NCI-H69 (cell line): ENCODE measurements around the gene HUS1.
A peak's percentile ranks its signal among the peaks of the same experiment; 100 is the strongest.
"Not testable (repeated sequence)": the region's sequence is repeated elsewhere in the genome, so short reads cannot be mapped to it uniquely, and the experiment has no call there.

Source experiments
- DNase-seq: peaks from one replicate; lab custom pipeline; 2025; lab: John Stamatoyannopoulos, UW

HUS1 gene

DNA sequence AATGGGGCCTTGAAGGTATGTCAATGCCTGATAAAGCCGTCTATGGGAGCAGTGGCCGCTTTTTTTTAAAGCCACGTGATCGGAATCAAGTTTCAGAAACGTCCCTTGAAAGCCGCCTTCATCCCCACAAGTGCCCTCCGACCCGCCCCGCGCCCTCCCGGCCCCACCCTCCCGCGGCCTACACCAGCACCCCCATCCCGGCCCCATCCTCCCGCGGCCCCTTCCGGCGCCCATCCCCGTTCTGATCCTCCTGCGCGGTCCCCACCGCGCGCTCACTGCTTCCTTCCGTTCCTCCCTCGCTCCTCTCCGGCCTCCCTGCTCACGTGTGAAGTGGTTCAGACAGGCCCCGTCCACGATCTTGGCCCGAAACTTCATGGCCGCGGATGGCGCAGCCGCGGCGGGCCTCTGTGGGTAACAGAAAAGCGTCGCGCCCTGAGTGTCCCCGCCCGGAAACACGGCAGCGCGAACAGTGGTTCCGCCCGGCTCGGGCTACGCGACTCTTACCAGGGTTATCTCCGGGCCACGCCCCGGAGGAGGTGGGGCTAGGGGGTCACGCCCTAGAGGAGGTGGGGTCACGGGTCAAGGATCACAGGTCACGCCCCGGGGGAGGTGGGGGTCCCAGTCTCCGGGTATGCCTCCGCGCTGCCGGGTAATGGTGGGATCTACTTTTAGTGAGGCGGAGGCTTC lies at the start of gene HUS1:
Gene HUS1, minus strand, starts transcription at position 471 of the 687 bp plus-strand sequence. Its CDS starts 96 bp downstream, at position 375.
- peak; percentile 94 for DNase-seq

DNA sequence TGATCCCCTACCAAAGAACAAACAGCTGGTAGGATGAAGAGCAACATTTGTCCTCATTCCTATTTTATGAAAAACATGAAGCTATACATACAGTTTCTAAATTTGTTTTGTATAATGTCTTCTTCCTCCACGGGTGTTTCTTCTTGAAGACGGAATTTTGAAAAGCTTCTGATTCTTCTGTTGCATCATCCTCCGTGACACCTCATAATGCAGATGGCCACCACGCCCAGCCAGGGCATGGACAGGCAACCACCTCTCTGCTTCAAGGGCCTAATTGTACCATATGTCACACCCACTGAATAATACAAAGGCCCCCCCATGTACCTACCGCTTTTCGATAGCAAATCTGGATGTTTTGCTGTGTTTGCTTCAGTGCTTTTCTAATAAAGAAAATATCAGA lies 49.5 kb upstream of the HUS1 start, which contains the start of gene SUN3:
Gene SUN3, minus strand, starts transcription at position 170 of the 400 bp plus-strand sequence. Its CDS starts 169 bp downstream, at position 1.
- DNase-seq = peak; percentile 75

DNA sequence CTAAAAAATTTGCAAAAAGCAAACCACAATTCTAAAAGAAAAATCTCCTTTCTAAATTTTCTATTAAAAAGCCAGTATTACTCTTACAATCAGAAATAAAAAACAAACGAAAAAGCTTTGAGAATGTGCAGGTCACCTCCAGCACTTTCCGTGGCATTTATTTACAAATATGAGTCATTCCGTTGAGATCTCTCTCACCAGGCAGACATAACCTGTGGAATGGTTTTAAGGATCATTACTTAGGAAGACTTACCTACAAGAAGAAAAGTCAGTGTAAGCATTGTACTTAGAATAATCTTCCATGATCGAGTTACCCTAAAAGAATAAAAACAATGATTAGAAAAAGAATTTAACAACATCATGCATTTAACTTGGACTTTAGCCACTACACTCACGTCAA lies 46.2 kb upstream of the HUS1 start:
- DNase-seq = no peak

DNA sequence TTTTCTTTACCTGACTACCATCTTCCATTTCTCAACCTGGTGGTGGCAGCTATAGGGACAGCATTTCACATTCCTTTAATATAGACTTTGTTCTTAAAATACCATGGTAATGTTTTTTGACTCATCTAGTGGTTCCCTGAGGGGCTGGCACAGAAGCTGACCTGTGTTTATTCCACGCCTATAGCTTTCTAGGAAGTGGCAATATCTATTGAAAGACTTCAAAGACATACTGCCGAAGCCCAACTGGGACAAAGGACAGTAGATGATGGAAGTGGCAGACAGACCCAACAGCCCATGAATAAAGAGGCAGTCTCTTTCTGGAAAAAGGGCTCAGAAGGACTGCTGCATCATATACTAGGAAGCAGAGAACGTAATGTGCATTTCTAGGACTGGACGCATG lies 38.3 kb upstream of the HUS1 start:
- DNase-seq = no peak

DNA sequence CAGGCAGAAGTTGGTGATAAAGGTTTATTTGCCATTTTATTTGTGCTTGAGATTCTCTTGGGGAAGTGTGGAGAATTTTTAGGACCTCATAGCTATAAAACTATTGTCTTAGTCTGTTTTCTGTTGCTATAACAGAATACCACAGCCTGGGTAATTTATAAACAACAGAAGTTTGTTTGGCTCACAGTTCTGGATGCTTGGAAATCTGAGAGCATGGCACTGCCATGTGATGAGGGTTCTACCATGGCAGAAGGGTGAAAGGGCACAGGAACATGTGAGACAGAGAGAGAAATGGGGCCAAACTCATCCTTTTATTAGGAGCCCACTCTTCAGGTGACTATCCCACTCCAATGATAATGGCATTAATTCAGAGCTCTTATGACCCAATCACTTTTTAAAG lies 37.2 kb upstream of the HUS1 start:
- no peak for DNase-seq

DNA sequence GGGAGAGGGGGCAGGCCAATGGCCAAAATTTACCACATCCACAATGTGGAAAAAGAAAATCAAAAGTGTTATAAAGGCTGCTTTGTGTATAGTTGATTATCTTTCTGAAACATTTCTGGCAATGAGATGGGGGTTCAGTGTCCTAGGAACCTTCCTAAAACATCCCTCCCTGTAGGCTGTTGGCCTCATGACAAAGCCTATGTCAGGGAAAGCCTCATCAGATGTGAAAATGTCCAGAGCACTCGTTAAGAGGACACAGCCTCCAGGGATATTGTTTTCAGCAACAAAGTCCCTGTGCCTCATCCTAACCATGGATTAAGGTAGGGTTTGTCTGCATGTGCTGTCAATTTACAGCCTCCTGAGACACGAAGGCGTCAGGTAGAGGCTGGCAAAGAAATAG lies 32.5 kb upstream of the HUS1 start:
- DNase-seq = no peak

DNA sequence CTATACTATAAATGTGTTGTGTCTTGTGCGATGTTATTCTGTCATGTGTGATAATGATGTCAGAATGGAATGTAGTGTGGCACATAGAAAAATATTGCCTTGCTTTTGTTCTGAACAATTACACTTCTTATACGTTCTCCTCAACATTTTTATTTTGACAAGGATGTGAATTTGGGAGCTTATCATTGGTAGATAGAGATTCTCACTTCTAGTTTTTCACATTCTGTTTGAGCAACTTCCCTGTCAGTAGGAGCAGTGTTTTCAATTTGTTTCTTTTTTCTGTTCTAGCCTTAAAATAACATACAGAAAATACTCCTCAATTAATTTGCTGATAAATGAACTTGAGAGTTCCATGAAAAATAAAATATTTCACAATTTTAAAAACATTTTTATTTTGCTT lies 31.9 kb upstream of the HUS1 start:
- DNase-seq = no peak

DNA sequence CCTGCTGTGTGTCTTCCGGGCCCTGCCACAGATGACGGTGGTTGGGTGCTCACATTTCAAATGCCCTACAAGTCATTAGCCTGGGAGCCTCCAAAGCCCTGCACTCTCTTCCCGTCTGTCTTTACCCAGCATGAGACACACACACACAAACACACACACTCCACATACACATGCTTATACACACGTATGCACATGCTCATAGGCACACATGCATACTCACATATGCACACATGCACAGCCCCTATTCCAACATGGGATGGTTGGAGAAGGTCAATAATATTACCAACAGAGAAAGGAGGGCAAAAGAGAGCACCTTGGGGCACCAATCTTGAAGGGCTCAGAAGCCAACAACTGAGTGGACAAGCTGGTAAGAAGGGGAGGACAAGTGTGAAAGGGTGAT lies 30.5 kb upstream of the HUS1 start:
- DNase-seq = no peak

DNA sequence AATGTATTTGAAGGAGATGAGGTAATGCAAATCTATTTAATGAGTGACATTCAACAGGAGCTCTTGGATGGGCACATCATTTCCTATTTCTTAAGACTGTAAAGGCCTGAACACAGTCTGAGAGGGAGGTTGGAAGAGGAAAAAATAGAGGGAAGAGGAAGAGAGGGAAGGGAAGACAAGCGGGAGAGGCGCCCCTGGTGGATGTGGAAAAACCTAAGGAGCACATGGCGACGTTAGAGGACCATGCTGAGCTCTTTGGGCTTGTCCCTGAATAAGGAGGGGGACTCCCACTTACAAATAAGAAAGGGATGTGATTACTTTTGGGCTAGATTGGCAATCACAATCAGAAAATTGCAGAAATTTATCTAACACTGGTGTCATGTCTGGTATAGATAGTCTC lies 29.8 kb upstream of the HUS1 start:
- no peak for DNase-seq

DNA sequence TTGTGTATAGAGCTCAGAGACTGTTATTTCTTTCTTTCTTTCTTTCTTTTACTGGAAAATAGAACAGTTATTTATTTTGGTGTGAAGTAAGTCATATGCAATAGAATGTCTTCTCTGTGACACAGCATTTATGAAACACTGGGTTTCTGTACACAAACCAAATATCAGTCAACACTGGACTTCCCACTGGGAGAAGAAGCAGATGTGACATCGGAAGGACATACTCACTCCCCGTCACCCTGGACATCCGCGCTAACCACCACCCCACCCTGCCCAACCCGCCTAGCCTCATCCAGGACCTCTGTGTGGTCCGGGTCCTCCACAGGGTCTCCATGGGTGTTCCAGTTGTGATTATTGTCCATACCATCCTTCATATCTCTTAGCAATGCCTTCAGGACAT lies 27.5 kb upstream of the HUS1 start:
- DNase-seq = no peak

DNA sequence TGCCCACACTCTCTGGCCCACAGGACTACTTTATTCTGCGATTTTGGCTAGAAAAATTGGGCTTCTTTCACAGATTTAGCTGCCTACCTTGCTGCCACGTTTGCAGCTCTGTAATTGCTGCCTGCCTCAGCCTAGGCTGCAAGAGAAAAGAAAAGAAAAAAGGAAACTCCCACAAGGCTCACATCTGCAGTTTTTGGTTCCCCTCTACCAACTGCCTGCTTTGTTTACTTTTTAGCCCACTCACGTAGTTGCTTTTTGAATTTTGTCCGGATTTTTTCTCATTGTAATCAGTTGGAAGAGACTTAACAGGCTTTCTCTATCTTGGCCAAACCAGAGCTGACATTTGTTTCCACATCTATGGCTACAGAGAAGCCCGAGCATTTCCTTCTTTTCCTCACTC lies 25.2 kb upstream of the HUS1 start:
- DNase-seq = no peak

DNA sequence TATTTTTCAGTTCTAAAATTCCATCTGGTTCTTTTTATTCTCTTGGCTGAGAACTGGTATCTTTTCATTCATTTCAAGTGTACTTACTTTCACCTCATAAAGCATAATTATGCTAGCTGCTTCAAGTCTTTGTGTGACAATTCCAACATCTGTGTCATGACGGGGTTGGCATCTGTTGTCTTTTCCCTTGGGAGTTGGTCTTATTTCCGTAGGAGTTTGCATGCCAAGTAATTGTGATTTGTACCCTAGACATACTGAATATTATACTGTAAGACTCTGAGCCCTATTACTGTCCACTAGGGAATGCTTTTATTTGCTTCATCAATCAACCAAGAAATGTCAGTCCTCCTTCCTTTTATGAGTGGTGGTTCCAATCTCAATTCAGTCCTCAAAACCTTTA lies 24.6 kb upstream of the HUS1 start:
- peak; percentile 99 for DNase-seq

DNA sequence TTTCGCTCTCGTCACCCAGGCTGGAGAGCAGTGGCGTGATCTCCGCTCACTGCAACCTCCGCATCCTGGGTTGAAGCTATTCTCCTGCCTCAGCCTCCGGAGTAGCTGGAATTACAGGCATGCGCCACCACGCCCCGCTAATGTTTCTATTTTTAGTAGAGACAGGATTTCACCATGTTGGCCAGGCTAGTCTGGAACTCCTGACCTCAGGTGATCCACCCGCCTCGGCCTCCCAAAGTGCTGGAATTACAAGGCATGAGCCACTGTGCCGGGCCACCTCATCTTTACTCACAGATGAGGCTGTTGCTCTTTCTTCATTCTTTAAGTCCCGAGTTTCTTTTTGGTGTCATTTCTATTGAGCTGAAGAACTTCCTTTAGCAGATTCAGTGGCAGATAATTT lies 20.7 kb upstream of the HUS1 start:
- DNase-seq = not testable (repeated sequence)

DNA sequence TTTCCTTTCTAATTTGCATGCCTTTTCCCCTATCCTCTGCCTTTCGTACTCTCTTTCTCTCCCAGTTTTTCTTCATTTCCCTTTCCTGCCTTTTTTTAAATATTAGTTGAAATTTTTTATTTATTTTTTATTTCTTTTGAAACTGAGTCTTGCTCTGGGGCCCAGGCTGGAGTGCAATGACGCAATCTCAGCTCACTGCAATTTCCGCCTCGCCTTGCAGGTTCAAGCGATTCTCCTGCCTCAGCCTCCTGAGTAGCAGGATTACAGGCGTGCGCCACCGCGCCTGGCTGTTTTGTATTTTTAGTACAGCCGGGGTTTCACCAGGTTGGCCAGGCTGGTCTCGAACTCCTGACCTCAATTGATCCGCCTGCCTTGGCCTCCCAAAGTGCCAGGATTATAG lies 20.0 kb upstream of the HUS1 start:
- no peak for DNase-seq

DNA sequence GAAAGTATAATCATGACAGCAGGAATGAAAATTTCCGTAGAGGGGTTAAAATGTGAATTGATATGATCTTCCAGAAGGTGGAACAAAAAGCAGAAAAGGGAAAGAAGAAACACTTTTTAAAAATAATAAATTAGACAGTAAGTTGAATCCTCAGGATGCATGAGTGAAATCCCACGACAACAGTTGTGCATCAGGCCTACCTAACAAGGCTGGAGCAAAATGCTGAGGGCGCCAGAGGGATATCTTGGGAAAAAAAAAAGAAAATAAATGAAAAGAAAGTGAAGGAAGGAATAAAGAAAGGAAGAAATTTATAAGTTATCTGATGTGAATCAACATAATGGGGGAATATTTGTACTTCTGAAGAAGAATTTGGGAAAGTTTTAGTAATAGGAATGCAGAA lies 13.0 kb upstream of the HUS1 start:
- peak; percentile 25 for DNase-seq

DNA sequence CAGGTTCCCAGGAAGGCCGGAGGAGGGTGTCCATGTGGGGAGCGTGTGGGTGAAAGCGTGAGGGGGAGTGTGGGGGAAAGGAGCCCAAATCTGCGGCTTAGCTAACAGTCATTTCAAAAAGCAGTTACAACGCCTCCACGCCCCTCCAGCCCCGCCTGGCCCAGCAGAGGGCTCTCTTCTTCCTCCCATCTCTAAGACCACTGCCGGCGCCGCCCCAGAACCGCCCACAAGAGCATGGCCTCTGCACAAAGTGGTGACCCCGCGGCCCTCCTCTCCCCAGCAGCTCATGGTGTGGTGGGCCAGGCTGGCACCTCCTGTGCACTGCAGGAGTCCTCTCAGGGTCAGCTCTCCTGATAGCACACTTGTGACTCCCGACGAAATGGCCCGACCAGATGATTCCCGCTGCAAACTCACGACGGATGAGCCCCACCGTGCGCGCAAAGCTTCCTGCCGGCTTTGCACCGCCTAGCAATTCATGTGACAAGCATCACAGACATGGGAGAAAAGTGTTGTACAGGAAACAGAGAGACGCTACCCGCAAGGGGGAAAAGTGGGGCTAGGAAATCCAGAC lies 12.4 kb upstream of the HUS1 start:
- peak; percentile 97 for DNase-seq

DNA sequence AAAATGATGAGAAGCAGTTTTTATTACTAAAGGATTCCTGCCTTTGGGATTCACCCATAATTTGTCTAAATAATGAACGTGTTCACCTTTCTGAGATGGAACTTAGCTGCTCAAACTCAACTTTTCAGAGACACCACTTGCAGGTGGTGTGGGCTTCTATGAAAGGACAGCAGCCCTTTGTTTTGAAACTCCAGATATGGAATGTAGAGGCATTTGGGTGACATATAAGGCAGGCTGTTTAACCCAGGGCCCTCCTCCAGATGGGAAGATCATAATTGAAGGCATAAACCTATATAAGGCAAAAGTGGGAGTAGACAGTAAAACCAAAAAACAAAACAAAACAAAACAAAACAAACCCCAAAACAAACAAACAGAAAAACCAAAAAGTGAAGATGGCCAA lies 11.9 kb upstream of the HUS1 start:
- no peak for DNase-seq

DNA sequence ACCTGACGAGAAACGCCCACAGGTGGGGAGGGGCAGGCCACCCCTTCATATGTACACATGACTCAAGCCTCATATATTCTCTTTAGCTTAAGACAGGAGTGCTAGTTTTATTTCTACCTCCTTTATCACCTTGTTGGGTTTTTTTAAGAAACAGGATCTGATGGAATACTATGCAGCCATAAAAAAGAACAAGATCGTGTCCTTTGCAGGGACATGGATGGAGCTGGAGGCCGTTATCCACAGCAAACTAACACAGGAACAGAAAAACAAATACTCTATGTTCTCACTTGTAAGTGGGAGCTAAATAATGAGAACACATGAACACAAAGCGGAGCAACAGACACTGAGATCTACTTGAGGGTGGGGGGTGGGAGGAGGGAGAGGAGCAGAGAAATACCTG lies 11.2 kb upstream of the HUS1 start:
- DNase-seq = no peak

DNA sequence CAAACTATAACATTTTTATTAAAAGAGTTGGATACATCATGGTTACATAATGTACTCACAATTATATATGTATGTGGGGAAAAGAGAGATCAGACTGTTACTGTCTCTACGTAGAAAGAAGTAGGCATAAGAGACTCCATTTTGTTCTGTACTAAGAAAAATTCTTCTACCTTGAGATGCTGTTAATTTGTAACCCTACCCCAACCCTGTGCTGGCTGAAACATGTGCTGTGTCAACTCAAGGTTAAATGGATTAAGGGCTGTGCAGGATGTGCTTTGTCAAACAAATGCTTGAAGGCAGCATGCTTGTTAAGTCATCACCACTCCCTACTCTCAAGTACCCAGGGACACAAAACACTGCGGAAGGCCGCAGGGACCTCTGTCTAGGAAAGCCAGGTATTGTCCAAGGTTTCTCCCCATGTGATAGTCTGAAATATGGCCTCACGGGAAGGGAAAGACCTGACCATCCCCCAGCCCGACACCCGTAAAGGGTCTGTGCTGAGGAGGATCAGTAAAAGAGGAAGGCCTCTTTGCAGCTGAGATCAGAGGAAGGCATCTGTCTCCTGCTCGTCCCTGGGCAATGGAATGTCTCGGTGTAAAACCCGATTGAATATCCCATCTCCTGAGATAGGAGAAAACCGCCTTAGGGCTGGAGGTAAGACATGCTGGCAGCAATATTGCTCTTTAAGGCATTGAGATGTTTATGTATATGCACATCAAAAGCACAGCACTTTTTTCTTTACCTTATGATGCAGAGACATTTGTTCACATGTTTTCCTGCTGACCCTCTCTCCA lies 10.4 kb upstream of the HUS1 start:
- peak; percentile 54 for DNase-seq

DNA sequence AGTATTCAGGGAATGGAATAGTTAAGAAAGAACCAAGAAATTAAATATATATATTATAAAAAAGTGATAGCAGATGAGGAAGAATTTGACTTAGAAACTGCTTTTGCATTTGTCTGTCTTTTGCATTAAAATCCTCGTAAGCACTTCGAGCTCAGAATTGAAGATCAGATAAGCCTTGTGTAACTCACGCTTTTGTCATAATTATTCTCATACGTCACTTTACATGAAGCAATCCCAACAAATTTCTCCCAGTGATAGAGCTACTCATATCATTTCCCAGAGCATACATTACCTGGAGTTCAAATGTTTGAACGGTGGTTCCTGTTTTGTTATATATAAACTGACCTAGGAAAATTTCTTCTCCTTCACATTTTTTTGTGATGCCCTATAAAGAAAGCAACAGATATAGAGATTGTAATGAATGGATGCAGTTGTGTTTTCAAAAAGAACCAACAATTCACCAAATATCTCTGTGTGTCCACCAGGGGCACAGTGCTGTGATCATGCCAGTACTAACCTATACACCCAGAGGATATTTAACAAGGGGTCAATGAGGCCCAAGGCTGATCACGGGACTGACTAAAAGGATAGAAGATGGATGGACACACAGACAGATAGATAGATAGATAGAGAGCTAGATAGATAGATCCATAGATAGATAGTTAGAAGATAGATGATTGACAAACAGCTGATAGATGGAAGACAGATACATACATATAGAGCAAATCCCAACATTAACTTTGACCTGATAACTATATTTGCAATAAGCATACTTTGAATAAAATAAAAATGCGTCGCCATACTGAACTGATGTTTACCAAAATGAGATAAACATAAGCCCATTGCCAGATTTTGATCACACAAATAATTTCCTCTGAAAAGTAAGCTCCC lies 9.3 kb upstream of the HUS1 start:
- peak; percentile 35 for DNase-seq

DNA sequence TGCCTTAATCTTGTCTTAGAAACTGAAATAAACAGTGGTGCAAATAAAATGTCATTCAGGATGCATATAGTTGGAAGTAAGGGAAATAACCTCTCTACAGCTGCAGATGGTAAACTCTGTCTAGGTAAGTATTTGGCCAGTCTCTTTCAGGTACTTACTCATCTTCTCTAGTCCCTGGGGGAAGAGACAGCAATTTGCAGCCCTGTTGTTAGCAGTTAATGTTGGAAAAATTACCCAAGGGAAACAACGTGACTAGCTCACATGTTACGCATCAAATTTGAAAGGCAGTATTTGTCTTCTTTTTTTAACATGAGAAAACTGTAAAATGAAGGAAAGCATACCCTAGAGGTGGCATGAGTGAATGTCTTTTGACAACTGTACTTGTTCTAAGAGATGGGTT lies 3.2 kb upstream of the HUS1 start:
- DNase-seq = peak; percentile 81

DNA sequence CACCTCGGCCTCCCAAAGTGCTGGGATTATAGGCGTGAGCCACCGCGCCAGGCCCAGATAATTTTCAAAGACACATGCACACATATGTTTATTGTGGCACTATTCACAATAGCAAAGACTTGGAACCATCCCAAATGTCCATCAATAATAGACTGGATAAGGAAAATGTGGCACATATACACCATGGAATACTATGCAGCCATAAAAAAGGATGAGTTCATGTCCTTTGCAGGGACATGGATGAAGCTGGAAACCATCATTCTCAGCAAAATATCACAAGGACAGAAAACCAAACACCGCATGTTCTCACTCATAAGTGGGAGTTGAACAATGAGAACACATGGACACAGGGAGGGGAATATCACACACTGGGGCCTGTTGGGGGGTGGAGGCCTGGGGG lies 1.2 kb upstream of the HUS1 start:
- not testable (repeated sequence) for DNase-seq
